Measurements from ENCODE around the gene TNFRSF1B.

- TF ChIP-seq CTCF (optimal IDR thresholded peaks at IDR 0.05 in 1 of 3, IDR thresholded peaks at IDR 0.05 in 1 of 3, conservative IDR thresholded peaks at IDR 0.05 in 1 of 3; ENCODE audit: extremely low read depth in 1 of 3, insufficient read depth in 2 of 3, low read length in 3 of 3) (no peak), EZH2 (IDR thresholded peaks at IDR 0.05; ENCODE audit: low read length) (no peak)
These were observed 17.0 kb upstream of the TNFRSF1B start for GRCh38 chr1:12149791-12150175.

Data from keratinocyte (primary cell).